LNCaP clone FGC (cell line): Measurements from ENCODE around the gene FAM50B.

Source experiments
- DNase-seq: peaks from one replicate; pipeline ENCODE4 v3.0.0-alpha.2; 2011; ENCODE audit warnings: low read depth
- H3K4me3 ChIP-seq: 2 replicates; pipeline ENCODE4 v1.5.1; 2011; ENCODE audit warnings: mild to moderate bottlenecking, low read depth, low read length, control low read depth
- CTCF ChIP-seq: IDR thresholded peaks from 2 replicates; pipeline ENCODE4 v1.5.1; 2012; ENCODE audit warnings: mild to moderate bottlenecking; ENCODE audit not compliant: control insufficient read depth, insufficient read depth; ENCODE audit errors: extremely low read depth

FAM50B gene

GRCh38 chr6:3838992-3839867, 9.9 kb upstream of the FAM50B start:
- no peak overlapping the region for H3K4me3 ChIP-seq
- no peak for DNase-seq

GRCh38 chr6:3841066-3841454, 8.1 kb upstream of the FAM50B start:
- DNase-seq, result no peak
- H3K4me3 ChIP-seq, result no peak overlapping the region
- no peak for TF ChIP-seq CTCF

More at GRCh38 chr6:3838992-3839867, 9.9 kb upstream of the FAM50B start:
- no peak for TF ChIP-seq CTCF

GRCh38 chr6:3841711-3842565, 7.2 kb upstream of the FAM50B start:
- DNase-seq, result no peak
- TF ChIP-seq CTCF, result no peak
- no peak overlapping the region for H3K4me3 ChIP-seq

- TF ChIP-seq CTCF, result no peak
- no peak overlapping the region for H3K4me3 ChIP-seq
These were observed 5.6 kb upstream of the FAM50B start for GRCh38 chr6:3843379-3844096.

GRCh38 chr6:3844097-3844463, 5.1 kb upstream of the FAM50B start:
- DNase-seq, result no peak
- TF ChIP-seq CTCF, result no peak
- no peak overlapping the region for H3K4me3 ChIP-seq

More at GRCh38 chr6:3843379-3844096, 5.6 kb upstream of the FAM50B start:
- no peak for DNase-seq

GRCh38 chr6:3847521-3847920, 1.7 kb upstream of the FAM50B start:
- no peak for DNase-seq
- TF ChIP-seq CTCF, result no peak
- H3K4me3 ChIP-seq, result no peak overlapping the region
